SIG-M5 (cell line): ENCODE measurements around the gene SLC31A2.
"Not testable (repeated sequence)": the region's sequence is repeated elsewhere in the genome, so short reads cannot be mapped to it uniquely, and the experiment has no call there.

Experiments
- DNase-seq: peaks from one replicate; lab custom pipeline; 2025; lab: John Stamatoyannopoulos, UW

SLC31A2 gene

GRCh38 chr9:113150670-113151611 is at the start of gene SLC31A2:
SLC31A2 (plus strand) TSS chr9:113151007; CDS start chr9:113151075, 68 bp downstream.
- DNase-seq = no peak

DNA sequence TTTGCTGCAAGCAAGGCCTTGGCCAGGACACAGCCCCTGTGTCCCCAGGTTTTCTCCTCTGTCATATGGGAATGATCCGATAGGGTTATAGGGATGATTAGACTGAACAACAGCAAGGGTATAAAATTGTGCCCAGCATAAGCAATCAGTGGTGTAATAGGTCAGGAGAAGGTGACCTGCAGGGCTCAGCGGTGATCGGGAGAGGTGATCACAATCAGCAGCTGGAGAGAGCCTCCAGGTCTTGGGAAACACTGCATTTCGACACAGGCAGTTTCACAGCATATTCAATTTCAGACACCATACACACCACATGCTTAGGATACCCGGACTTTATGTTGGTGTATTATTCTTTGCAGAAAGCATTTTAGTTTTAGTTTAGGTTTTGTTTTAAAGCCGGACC is 45.5 kb upstream of the SLC31A2 start:
- not testable (repeated sequence) for DNase-seq

DNA sequence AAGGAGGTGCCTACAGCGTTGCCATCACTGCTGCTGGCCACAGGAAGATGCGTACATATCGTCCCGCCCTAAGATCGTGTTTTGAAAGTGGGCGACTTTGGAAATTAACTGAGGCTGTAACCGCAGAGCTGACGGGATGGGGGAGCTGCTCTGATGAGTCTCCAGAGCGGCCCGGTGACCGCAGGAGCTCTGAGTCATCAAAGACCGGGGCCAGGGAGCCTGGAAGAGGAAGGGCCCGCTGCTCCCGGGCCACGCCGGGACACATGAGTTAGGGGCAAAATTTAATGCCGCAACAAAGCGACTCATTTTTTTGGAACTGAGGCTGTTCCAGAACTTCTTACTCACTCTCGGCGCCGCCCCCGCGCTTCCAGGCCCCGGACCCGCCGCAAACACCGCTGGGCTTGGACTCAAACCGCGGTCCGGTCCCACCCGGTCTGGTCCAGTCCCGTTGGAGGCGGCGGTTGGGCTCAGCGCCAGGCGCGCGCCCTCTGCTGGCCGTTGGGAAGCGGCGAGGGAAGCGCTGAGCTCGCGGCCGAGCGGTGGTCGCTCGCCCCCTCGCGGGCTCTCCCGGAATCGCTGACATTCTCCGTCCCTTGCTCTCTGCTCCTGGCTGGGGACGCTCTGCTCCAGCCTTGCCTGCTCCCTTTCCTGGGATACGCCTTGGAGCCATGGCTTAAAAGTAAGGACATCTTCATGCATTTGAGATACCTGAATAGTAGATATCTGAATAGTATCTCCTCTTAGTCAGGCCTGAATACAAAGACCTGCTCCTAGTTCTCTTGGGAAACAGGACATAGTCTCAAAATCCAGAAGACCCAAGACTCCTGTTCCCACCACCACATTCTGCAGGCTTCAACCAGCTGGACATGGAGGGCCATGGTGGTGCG is 39.5 kb upstream of the SLC31A2 start:
- DNase-seq = not testable (repeated sequence)

GRCh38 chr9:113112706-113113510 is 37.9 kb upstream of the SLC31A2 start:
- not testable (repeated sequence) for DNase-seq

DNA sequence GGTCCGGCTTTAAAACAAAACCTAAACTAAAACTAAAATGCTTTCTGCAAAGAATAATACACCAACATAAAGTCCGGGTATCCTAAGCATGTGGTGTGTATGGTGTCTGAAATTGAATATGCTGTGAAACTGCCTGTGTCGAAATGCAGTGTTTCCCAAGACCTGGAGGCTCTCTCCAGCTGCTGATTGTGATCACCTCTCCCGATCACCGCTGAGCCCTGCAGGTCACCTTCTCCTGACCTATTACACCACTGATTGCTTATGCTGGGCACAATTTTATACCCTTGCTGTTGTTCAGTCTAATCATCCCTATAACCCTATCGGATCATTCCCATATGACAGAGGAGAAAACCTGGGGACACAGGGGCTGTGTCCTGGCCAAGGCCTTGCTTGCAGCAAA is 32.0 kb upstream of the SLC31A2 start:
- DNase-seq = not testable (repeated sequence)

DNA sequence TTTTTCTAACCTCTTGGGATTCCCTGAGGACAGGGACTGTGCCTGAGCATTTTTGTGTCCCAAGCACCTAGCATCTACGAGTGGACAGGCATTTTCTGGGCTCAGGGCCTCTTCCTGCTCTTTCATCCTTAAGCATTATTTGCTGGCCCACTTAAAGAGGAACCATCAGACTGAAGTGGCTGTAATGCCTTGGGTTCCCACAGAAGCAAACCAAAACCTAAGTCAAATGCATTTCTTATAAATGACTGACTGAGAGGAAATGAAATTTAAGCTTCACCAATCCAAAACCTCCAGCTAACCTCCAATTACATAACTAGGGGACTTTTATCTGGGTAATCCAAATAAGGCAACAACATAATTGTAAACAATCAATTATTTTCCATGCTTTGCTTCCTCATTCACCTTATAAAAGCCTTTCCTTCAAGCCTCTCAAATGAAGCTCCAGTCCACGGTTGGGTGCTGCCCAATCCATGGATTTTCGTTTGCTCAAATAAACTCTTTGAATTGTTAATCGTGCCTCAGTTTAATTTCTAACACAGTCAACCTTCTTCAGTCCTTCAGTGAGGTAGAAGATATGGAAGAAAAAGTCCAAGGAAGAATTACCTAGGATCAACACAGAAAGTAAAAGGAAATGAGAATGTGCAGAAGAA is 25.3 kb upstream of the SLC31A2 start:
- no peak for DNase-seq

DNA sequence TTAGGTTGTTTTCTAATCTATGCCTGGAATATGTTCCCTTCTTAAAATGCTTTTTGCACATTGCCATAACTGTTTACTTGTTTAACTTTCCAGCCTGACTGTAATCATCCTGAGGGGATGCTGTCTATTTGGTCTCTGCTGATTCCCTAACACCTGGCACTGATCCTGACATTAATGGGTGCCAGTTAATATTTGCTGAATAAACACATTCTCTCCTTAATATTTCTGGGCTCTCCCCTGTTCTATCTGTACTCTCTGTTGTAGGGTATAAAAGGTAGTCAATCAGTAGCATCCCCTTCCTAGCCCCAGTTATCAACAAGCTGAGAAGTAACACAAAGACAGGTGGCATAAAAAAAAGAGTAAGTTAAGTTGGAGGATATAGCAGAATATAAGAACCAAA is 21.3 kb upstream of the SLC31A2 start:
- no peak for DNase-seq

DNA sequence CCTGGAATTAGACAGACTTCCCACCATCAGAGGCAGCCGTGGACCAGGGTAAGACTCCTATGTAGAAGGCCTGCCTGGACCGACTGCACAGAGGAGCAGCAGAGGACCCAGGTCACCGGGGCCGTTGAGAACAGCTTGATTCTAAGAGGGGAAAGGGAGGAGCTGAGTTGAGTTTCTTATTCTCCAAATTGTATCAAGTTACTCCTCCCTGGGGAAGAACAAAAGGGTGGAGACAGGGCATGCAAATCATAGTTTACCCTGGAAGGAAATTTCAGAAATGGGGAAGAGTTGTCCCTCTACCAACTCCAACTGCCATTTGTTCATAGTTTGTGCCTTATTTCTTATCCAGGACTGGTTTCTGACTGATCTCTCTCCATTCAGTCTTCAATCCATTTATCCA is 20.9 kb upstream of the SLC31A2 start:
- DNase-seq = no peak

GRCh38 chr9:113131689-113132151 is 19.1 kb upstream of the SLC31A2 start:
- no peak for DNase-seq

DNA sequence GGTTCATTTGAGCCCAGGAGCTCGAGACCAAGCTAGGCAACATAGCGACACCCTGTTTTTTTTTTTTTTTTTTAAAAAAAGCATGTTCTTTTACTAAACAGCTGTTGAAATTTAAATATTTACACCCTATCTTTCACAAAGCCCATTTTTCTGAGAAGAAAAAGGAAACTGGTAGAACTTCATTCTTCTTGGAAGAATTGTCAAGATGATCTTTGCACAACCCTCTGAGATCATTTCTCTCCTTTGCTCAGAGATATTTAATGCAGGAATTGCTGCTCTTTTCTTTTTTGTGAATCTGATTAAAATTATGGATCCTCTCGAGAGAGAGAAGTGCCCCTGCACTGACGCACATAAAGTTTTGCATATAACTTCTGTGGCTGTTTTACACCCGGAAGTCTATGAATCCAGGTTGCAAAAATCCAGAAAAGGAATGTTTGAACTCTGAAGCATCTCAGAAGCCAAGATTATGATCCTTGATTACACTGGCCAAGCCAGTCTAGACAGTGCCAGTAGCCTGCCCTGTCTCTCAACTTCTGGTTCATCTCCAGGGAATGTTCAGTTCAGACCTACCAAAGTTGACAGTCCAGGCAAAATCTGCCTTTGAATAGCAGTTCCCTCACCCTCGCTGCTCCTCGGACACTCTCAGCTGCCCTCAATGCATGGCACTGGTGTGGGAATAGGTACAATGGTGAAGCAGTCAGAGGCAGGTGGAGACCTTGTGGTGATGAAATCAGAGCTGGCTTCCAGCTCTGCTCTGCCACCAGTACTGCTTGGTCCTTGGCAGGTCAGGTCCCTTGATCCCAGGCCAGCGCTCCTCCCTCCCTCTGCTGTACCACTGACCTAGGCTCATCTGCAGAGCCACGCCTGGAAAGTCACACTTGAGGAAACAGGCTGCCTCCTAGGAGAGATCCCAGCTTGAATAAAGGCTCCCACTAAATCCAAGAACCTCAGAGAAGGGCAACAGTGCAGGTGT is 13.3 kb upstream of the SLC31A2 start:
- no peak for DNase-seq

DNA sequence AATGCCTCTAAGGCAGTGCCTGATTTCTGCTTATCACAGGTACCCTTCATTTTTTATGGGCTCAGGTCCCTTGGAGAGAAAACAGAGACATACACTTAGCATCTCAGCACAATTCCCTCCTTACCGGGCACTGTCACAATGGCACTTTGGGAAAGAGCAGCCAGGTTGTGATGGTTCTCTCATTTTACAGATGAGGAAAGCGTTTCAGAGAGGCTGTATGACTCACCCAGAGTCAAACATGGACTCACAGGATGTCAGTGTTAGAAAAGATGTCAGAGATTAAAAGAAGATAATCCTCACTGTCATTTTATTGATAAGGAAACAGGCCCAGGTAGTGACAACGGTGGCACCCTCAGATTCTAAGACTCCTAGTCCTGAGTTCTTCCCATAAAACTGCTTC is 12.0 kb upstream of the SLC31A2 start:
- no peak for DNase-seq

DNA sequence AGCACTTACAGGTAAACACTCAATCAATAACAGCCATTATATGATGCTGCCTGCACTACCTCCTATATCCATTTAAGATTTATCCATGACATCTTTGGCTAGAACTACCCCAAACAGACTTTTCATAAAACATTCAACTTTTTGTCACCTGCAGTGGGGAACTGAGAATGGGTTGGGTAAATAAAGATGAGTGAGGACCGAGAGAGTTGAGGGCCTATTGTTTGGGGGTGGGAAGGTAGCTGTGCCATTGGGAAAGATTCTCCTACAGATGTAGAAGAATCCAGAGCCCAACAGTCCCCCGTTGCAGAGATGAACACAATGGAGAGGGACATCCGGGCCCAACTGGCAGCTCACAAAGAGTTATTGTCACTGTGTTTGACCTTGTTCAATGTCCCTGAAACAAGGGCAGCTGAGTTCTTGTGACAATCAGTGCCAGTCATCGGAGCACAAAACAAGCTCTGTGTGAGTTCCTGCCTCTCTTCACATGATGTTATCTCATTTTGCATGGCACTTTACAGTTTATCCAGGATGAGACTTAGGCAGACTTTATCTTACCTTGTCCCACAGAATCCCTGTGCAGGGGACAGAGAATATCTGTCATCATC is 11.5 kb upstream of the SLC31A2 start:
- DNase-seq = no peak

GRCh38 chr9:113139953-113140352 is 10.9 kb upstream of the SLC31A2 start:
- DNase-seq = no peak

DNA sequence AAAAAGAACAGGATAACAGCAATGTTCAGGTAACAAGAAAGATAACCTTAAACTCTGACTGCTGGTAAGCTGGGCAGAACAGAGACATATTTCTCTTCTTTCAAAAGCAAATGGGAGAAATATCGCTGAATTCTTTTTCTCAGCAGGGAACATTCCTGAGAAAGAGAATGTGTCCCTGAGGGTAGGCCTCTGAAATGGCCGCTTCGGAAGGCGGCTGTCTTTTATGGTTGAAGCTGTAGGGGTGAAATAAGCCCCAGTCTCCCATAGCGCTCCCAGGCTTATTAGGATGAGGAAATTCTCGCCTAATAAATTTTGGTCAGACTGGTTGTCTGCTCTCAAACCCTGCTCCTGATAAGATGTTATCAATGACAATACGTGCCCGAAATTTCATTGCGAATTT is 9.9 kb upstream of the SLC31A2 start:
- DNase-seq = not testable (repeated sequence)

GRCh38 chr9:113143432-113144227 is 7.2 kb upstream of the SLC31A2 start:
- no peak for DNase-seq

- DNase-seq = no peak
Measured at GRCh38 chr9:113148372-113148705, 2.5 kb upstream of the SLC31A2 start.

GRCh38 chr9:113148781-113149510 is 1.9 kb upstream of the SLC31A2 start:
- no peak for DNase-seq

DNA sequence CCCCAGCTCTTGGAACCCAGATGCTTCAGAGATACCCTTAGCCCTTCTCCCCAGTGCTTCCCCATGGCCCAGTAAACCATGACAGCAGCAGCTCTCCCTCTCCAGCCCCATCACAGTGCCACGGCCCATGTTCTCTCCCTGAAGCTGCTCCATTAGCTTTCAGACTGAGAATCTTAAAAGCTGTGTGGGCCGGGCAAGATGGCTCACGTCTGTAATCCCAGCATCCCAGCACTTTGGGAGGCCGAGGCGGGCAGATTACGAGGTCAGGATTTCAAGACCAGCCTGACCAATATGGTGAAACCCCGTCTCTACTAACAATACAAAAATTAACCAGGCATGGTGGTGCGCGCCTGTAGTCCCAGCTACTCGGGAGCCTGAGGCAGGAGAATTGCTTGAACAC is 1.2 kb upstream of the SLC31A2 start:
- not testable (repeated sequence) for DNase-seq
